H9 (cell line): ENCODE results near the gene CTIF. TPM values are rescaled to one million over a fixed set of nuclear protein-coding genes. Genes with fewer than 3 reads are reported as not detected.

Experiments used
- DNase-seq: peaks from one replicate; pipeline ENCODE4 v3.0.0-alpha.2; 2017
- H2AFZ ChIP-seq: one replicate; pipeline ENCODE4 v1.6.1; 2013; ENCODE audit warnings: mild to moderate bottlenecking, low read length, control low read depth, moderate library complexity
- H2AK5ac ChIP-seq: 2 replicates; pipeline ENCODE4 v1.6.1; 2013; ENCODE audit warnings: low read length, control low read depth, mixed read lengths; ENCODE audit not compliant: insufficient read length
- H2BK120ac ChIP-seq: one replicate; pipeline ENCODE4 v1.6.1; 2013; ENCODE audit warnings: low read depth, mild to moderate bottlenecking, low read length, control low read depth, inconsistent platforms; ENCODE audit not compliant: poor library complexity, severe bottlenecking
- H2BK12ac ChIP-seq: 2 replicates; pipeline ENCODE4 v1.6.1; 2013; ENCODE audit warnings: low read length, control low read depth, mixed read lengths, low read depth; ENCODE audit not compliant: insufficient read length
- H2BK15ac ChIP-seq: 2 replicates; pipeline ENCODE4 v1.6.1; 2013; ENCODE audit warnings: low read depth, low read length, control low read depth
- H2BK20ac ChIP-seq: one replicate; pipeline ENCODE4 v1.6.1; 2013; ENCODE audit warnings: low read depth, mild to moderate bottlenecking, low read length, control low read depth, inconsistent platforms; ENCODE audit not compliant: poor library complexity, severe bottlenecking
- H2BK5ac ChIP-seq: 2 replicates; pipeline ENCODE4 v1.6.1; 2013; ENCODE audit warnings: low read length, control low read depth, mixed read lengths; ENCODE audit not compliant: insufficient read length
- H3K14ac ChIP-seq: 2 replicates; pipeline ENCODE4 v1.6.1; 2013; ENCODE audit warnings: low read length, control low read depth; ENCODE audit not compliant: insufficient read depth
- H3K18ac ChIP-seq: 2 replicates; pipeline ENCODE4 v1.6.1; 2013; ENCODE audit warnings: low read depth, mild to moderate bottlenecking, mixed read lengths, low read length, control low read depth; ENCODE audit not compliant: insufficient read length
- H3K23ac ChIP-seq: 2 replicates; pipeline ENCODE4 v1.6.1; 2013; ENCODE audit warnings: low read length, control low read depth, mixed read lengths, low read depth; ENCODE audit not compliant: insufficient read length
- H3K23me2 ChIP-seq: 2 replicates; pipeline ENCODE4 v1.6.1; 2013; ENCODE audit warnings: low read depth, mild to moderate bottlenecking, mixed read lengths, low read length, control low read depth; ENCODE audit not compliant: insufficient read length, poor library complexity, severe bottlenecking
- H3K27ac ChIP-seq: 2 replicates; pipeline ENCODE4 v1.5.1; 2013; ENCODE audit warnings: low read length, control low read depth, mixed read lengths, low read depth; ENCODE audit not compliant: insufficient read length
- H3K27me3 ChIP-seq: 2 replicates; pipeline ENCODE4 v1.6.1; 2013; ENCODE audit warnings: low read length, control low read depth, inconsistent platforms; ENCODE audit not compliant: insufficient read depth
- H3K4ac ChIP-seq: 2 replicates; pipeline ENCODE4 v1.6.1; 2013; ENCODE audit warnings: low read depth, mild to moderate bottlenecking, control low read depth, inconsistent platforms, low read length, moderate library complexity
- H3K4me1 ChIP-seq: 2 replicates; pipeline ENCODE4 v1.6.1; 2013; ENCODE audit warnings: low read length, control low read depth, inconsistent platforms; ENCODE audit not compliant: insufficient read depth
- H3K4me2 ChIP-seq: 2 replicates; pipeline ENCODE4 v1.6.1; 2013; ENCODE audit warnings: low read length, control low read depth, mixed read lengths; ENCODE audit not compliant: insufficient read length, insufficient read depth
- H3K56ac ChIP-seq: 2 replicates; pipeline ENCODE4 v1.6.1; 2013; ENCODE audit warnings: low read depth, mild to moderate bottlenecking, mixed read lengths, low read length, control low read depth; ENCODE audit not compliant: insufficient read length
- H3K79me1 ChIP-seq: 2 replicates; pipeline ENCODE4 v1.6.1; 2013; ENCODE audit warnings: low read depth, mild to moderate bottlenecking, moderate library complexity, low read length, control low read depth, inconsistent platforms; ENCODE audit not compliant: insufficient read depth, poor library complexity, severe bottlenecking
- H3K79me2 ChIP-seq: 2 replicates; pipeline ENCODE4 v1.6.1; 2013; ENCODE audit warnings: low read length, control low read depth, inconsistent platforms; ENCODE audit not compliant: insufficient read depth
- H3K9ac ChIP-seq: 2 replicates; pipeline ENCODE4 v1.6.1; 2013; ENCODE audit warnings: low read length, control low read depth, mixed read lengths; ENCODE audit not compliant: insufficient read length; ENCODE audit errors: extremely low read depth
- H3K9me3 ChIP-seq: one replicate; pipeline ENCODE4 v1.6.1; 2013; ENCODE audit warnings: low read depth, low read length, inconsistent platforms; ENCODE audit not compliant: control insufficient read depth
- H3T11ph ChIP-seq: one replicate; pipeline ENCODE4 v1.6.1; 2013; ENCODE audit warnings: mild to moderate bottlenecking, low read length, control low read depth, inconsistent platforms
- H4K20me1 ChIP-seq: one replicate; pipeline ENCODE4 v1.6.1; 2013; ENCODE audit not compliant: control insufficient read depth, insufficient read length, insufficient read depth
- H4K5ac ChIP-seq: 2 replicates; pipeline ENCODE4 v1.6.1; 2013; ENCODE audit warnings: low read depth, mild to moderate bottlenecking, mixed read lengths, low read length, control low read depth; ENCODE audit not compliant: insufficient read length
- H4K8ac ChIP-seq: replicated peaks from 2 replicates; pipeline ENCODE4 v1.6.1; 2013; ENCODE audit warnings: low read length, control low read depth, mixed read lengths, low read depth; ENCODE audit not compliant: insufficient read length
- H4K91ac ChIP-seq: 2 replicates; pipeline ENCODE4 v1.6.1; 2013; ENCODE audit warnings: low read depth, mild to moderate bottlenecking, moderate library complexity, mixed read lengths, low read length, control low read depth; ENCODE audit not compliant: insufficient read length
- H3K27ac Mint-ChIP-seq, 3 experiments: 2 replicates in 2 of 3; 3 replicates in 1 of 3; pipeline ENCODE4 v1.8.0; 2020 to 2021; ENCODE audit warnings: mixed read lengths in 3 of 3, mild to moderate bottlenecking in 1 of 3, moderate library complexity in 1 of 3
- H3K27me3 Mint-ChIP-seq: 2 replicates; pipeline ENCODE4 v1.8.0; 2021; ENCODE audit warnings: low read depth, mild to moderate bottlenecking, moderate library complexity, mixed read lengths
- H3K36me3 Mint-ChIP-seq, 3 experiments: 2 replicates in 2 of 3; 3 replicates in 1 of 3; pipeline ENCODE4 v1.8.0; 2020 to 2021; ENCODE audit warnings: low read depth in 3 of 3, mixed read lengths in 3 of 3; ENCODE audit not compliant: insufficient read depth in 1 of 3
- H3K4me1 Mint-ChIP-seq, 2 experiments: 2 replicates each; pipeline ENCODE4 v1.8.0; 2020; ENCODE audit warnings: mixed read lengths in 2 of 2
- H3K4me3 Mint-ChIP-seq, 2 experiments: 2 replicates in 1 of 2; 3 replicates in 1 of 2; pipeline ENCODE4 v1.8.0; 2020 to 2021; ENCODE audit warnings: mild to moderate bottlenecking in 2 of 2, mixed read lengths in 2 of 2, moderate library complexity in 1 of 2
- H3K9me3 Mint-ChIP-seq, 2 experiments: 2 replicates in 1 of 2; 3 replicates in 1 of 2; pipeline ENCODE4 v1.8.0; 2020; ENCODE audit warnings: mild to moderate bottlenecking in 2 of 2, mixed read lengths in 2 of 2, moderate library complexity in 1 of 2
- CTCF ChIP-seq: fragments of 200-600 bp; sonication (generic); conservative IDR thresholded peaks from 3 replicates; pipeline ENCODE4 v1.8.0; 2021; ENCODE audit warnings: antibody characterized with exemption, mild to moderate bottlenecking
- WGBS: extraction: QIAGEN DNeasy Blood & Tissue Kit; methylation state at CpG from one replicate; pipeline ENCODE4 v1.1.7; 2013; ENCODE audit warnings: missing lambda C conversion rate, low lambda C conversion rate, mixed read lengths; ENCODE audit not compliant: insufficient read length; ENCODE audit errors: extremely low coverage; 5-methylcytosine and 5-hydroxymethylcytosine counted together
- total RNA-seq: library from RNA; stranded (reverse); gene quantifications from 2 replicates; pipeline ENCODE4 v1.2.1, GENCODE V29; 2021

CTIF gene
- total RNA-seq, 1 experiment from 2014 or later: 15.8 TPM

DNA sequence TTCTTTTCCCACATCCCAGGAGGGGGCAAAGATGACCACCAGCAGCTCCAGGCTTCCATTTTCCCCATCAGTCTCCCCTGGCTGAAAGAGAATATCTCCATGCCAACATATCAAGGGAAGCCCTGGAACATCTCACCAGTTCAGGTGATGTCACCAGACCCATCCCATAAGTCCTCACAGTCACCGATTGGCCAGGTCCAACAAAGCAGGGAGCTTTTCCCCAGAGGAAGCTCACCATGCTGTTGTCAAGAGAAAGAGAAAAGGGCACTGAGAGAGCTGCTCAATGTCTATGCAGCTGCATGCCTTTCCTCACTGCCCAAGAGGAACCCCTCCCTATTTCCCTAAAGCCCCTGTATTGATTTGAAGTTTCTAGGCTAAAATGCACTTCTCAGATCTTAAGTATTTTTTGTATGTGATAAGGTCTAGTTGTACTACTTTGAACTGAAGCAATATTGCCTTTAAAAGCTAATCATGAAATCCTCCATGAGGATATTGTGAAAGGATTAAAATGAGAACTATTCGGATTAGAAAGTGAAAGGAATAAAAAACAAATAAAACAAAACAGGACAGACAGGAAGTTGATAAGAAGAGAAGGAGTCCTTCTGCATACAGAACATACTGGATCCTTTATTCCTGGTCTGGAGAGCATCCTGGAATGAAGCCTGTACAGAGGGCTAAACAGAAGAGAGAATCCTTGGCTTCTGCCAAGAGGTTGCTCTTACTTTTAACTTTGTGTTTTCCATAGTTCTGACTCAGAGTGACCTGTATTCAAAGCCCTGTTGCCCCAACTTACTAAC lies 45.2 kb upstream of the CTIF start:
- H3K56ac ChIP-seq: no peak overlapping the region
- no peak overlapping the region for H2AK5ac ChIP-seq
- peaks cover 7 to 8% of the 10 kb centered on the region in 2 experiments for H3K9me3 Mint-ChIP-seq
- no peaks in the 10 kb centered on the region for H3K79me1 ChIP-seq
- no peak for DNase-seq
- H3K23me2 ChIP-seq: no peaks in the 10 kb centered on the region
- no peak overlapping the region for H3K27ac Mint-ChIP-seq
- H3K27me3 Mint-ChIP-seq: peaks cover 3% of the 10 kb centered on the region
- H3K4me1 Mint-ChIP-seq: peaks cover 3 to 5% of the 10 kb centered on the region in 2 experiments; a peak in 2 of 4 replicates
- TF ChIP-seq CTCF: no peak
- H3K79me2 ChIP-seq: no peaks in the 10 kb centered on the region
- H3K23ac ChIP-seq: no peak overlapping the region
- H3K9ac ChIP-seq: no peak overlapping the region
- H4K8ac ChIP-seq: no peak overlapping the region
- H3K27me3 ChIP-seq: no peaks in the 10 kb centered on the region
- no CpG with 5 or more reads among the region's 2 CpGs for WGBS
- peaks cover 0 to 4% (median 4%) of the 10 kb centered on the region in 3 experiments; a peak in 2 of 7 replicates for H3K36me3 Mint-ChIP-seq
- no peak overlapping the region for H4K91ac ChIP-seq
- no peak overlapping the region for H3K27ac ChIP-seq
- no peaks in the 10 kb centered on the region for H4K20me1 ChIP-seq
- H2AFZ ChIP-seq: no peak overlapping the region
- no peak overlapping the region for H2BK12ac ChIP-seq
- H3K4me2 ChIP-seq: no peak overlapping the region
- H3K18ac ChIP-seq: no peak overlapping the region
- no peak overlapping the region for H3T11ph ChIP-seq
- no peak overlapping the region for H2BK15ac ChIP-seq
- H3K4me1 ChIP-seq: no peaks in the 10 kb centered on the region
- no peak overlapping the region for H3K4ac ChIP-seq
- no peaks in the 10 kb centered on the region for H3K9me3 ChIP-seq
- H2BK5ac ChIP-seq: no peak overlapping the region
- no peak overlapping the region for H2BK20ac ChIP-seq
- no peak overlapping the region for H2BK120ac ChIP-seq
- H3K14ac ChIP-seq: no peak overlapping the region
- H4K5ac ChIP-seq: no peak overlapping the region
- H3K4me3 Mint-ChIP-seq: no peak overlapping the region
